Measurements from ENCODE around the gene VTCN1.
"Not testable (repeated sequence)": the region's sequence is repeated elsewhere in the genome, so short reads cannot be mapped to it uniquely, and the experiment has no call there.

The VTCN1 gene

GRCh38 chr1:117121589-117122329 is 89.0 kb downstream of the VTCN1 start, which contains the start of gene TRIM45:
Gene TRIM45, minus strand, starts transcription at chr1:117121749. Its CDS starts 548 bp downstream, at chr1:117121201.
- FAIRE-seq = peak; percentile 78
- no peak for TF ChIP-seq TAF1 (IDR thresholded peaks at IDR 0.05; ENCODE audit: low read depth, low read length)
- no peak for TF ChIP-seq POLR2A (IDR thresholded peaks at IDR 0.05; ENCODE audit: low read depth, low read length)
- no peak for TF ChIP-seq POLR2AphosphoS5 (IDR thresholded peaks at IDR 0.05; ENCODE audit: low read depth, low read length)
- no peak for TF ChIP-seq POU2F2 (IDR thresholded peaks at IDR 0.05; ENCODE audit: low read depth, low read length)
- TF ChIP-seq SPI1 (IDR thresholded peaks at IDR 0.05; ENCODE audit: low read depth, low read length) = no peak
- no peak for TF ChIP-seq PAX5 (IDR thresholded peaks at IDR 0.05; ENCODE audit: insufficient read depth, low read length, severe bottlenecking)
- DNase-seq (ENCODE audit: insufficient read length, low spot score) = peak; percentile 73

DNA sequence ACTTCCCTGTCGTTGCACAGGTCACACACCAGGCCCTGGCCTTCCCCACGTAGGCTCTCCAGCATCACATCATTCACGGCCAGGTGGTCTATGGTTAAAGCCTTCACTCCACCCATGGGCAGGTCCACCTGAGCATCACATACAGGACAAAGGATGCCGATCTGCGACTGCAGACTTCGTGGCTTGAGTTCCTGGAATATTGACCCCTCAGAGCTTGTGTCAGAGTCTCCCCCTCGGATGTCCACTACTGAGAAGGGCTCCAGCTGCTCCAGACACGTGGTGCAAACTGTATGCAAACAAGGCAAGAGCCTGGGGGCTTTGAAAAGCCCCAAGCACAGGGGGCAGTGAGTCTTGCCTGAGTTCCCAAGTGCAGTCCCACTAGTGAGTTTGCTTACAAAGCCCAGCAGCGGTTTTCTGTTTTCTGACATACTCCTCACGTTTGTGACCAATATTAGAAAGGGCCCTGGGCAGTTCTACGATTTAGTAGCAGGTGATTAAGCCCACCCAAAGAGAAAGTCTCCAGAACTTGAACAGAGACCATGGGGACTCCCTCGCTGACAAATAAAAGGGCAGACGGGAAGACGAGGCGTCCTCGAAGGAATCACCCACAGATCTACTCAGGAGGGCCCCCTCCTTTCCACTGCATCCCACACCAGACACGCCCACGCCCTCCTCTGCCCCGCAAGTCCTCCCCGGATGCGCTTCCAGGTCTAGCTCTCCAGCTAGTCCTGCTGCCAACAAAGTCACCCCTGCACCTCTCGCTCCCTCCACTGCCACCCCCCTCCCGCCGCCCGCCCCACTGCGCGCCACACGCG is 89.7 kb downstream of the VTCN1 start:
- DNase-seq (ENCODE audit: insufficient read length, low spot score) (no peak), FAIRE-seq (no peak)
- no peak for TF ChIP-seq SPI1 (IDR thresholded peaks at IDR 0.05; ENCODE audit: low read depth, low read length)

DNA sequence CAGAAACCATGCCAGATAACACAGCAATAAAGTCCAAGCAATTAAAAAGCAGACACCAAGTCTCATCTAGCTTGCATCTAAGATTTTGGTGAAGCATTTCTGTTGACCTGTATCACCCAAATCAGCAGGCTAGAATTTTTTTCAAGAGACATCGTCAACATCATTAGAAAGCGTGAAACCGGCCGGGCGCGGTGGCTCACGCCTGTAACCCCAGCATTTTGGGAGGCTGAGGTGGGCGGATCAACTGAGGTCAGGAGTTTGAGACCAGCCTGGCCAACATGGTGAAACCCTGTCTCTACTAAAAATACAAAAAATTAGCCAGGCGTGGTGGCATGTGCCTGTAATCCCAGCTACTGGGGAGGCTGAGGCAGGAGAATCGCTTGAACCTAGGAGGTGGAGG is 91.6 kb downstream of the VTCN1 start:
- not testable (repeated sequence) for FAIRE-seq

DNA sequence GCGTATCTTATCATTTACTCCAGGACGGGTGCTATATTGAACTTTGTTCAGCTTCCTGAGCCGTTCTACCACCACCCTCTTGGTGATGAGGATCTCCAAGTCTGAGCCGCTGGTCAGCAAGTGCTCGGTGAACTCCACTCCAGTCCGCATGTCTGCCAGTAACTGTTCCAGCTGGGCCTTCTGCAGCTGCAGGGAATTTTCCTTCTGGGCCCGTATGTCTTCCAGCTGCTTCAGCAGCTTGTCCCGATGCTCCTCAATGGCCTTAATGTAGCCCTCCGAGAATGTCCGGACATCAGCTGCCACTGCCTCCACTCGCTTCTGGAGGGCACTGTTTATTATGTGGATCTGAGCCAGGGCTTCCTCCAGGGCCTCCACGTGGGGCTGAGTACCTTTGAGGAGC is 92.6 kb downstream of the VTCN1 start:
- DNase-seq (ENCODE audit: insufficient read length, low spot score) (no peak), FAIRE-seq (no peak)
- TF ChIP-seq POU2F2 (IDR thresholded peaks at IDR 0.05; ENCODE audit: low read depth, low read length) (no peak), SPI1 (IDR thresholded peaks at IDR 0.05; ENCODE audit: low read depth, low read length) (no peak), PAX5 (IDR thresholded peaks at IDR 0.05; ENCODE audit: insufficient read depth, low read length, severe bottlenecking) (no peak), POLR2A (IDR thresholded peaks at IDR 0.05; ENCODE audit: low read depth, low read length) (no peak), TAF1 (IDR thresholded peaks at IDR 0.05; ENCODE audit: low read depth, low read length) (no peak), POLR2AphosphoS5 (IDR thresholded peaks at IDR 0.05; ENCODE audit: low read depth, low read length) (no peak)

More for the DNA sequence above, 91.6 kb downstream of the VTCN1 start:
- not testable (repeated sequence) for DNase-seq (ENCODE audit: insufficient read length, low spot score)

- DNase-seq (ENCODE audit: insufficient read length, low spot score) (no peak), FAIRE-seq (no peak)
- TF ChIP-seq POLR2A (IDR thresholded peaks at IDR 0.05; ENCODE audit: low read depth, low read length) (no peak), POU2F2 (IDR thresholded peaks at IDR 0.05; ENCODE audit: low read depth, low read length) (no peak), PAX5 (IDR thresholded peaks at IDR 0.05; ENCODE audit: insufficient read depth, low read length, severe bottlenecking) (no peak), POLR2AphosphoS5 (IDR thresholded peaks at IDR 0.05; ENCODE audit: low read depth, low read length) (no peak), TAF1 (IDR thresholded peaks at IDR 0.05; ENCODE audit: low read depth, low read length) (no peak), SPI1 (IDR thresholded peaks at IDR 0.05; ENCODE audit: low read depth, low read length) (no peak)
These were observed 93.0 kb downstream of the VTCN1 start for GRCh38 chr1:117117697-117118096.

GRCh38 chr1:117116784-117117130 is 94.0 kb downstream of the VTCN1 start:
- DNase-seq (ENCODE audit: insufficient read length, low spot score) (no peak), FAIRE-seq (no peak)
- no peak for TF ChIP-seq TAF1 (IDR thresholded peaks at IDR 0.05; ENCODE audit: low read depth, low read length)
- no peak for TF ChIP-seq POU2F2 (IDR thresholded peaks at IDR 0.05; ENCODE audit: low read depth, low read length)
- no peak for TF ChIP-seq POLR2A (IDR thresholded peaks at IDR 0.05; ENCODE audit: low read depth, low read length)
- no peak for TF ChIP-seq PAX5 (IDR thresholded peaks at IDR 0.05; ENCODE audit: insufficient read depth, low read length, severe bottlenecking)
- TF ChIP-seq POLR2AphosphoS5 (IDR thresholded peaks at IDR 0.05; ENCODE audit: low read depth, low read length) = no peak
- no peak for TF ChIP-seq SPI1 (IDR thresholded peaks at IDR 0.05; ENCODE audit: low read depth, low read length)

DNA sequence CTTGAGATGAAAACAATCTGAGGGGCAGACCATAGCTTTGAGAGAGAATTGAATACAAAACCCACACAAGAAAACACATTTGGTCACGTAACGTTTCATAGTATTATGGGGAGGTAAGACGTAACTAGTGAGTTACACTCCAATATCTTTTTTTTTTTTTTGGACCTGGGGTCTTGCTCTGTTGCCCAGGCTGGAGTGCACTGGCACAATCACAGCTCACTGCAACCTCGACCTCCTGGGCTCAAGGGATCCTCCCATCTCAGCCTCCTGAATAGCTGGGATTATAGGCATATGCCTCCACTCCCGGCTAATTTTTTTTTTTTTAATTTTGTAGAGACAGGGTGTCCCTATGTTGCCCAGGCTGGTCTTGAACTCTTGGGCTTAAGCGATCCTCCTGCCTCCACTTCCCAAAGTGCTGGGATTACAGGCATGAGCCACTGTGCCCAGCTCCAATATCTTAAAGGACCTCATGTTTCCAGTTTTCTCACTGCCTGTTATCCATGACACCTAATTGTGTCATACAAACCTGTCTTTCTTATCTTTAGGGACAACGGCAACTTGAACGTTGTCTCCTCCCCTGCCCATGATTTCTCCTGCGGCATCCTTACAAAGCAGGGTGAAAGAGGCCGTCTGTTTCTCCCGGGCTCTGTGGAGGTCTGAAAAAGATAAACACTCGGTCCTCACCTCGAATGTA is 94.5 kb downstream of the VTCN1 start:
- DNase-seq (ENCODE audit: insufficient read length, low spot score) (no peak), FAIRE-seq (no peak)

GRCh38 chr1:117114877-117115276 is 95.8 kb downstream of the VTCN1 start:
- no peak for FAIRE-seq
- TF ChIP-seq POLR2A (IDR thresholded peaks at IDR 0.05; ENCODE audit: low read depth, low read length) (no peak), PAX5 (IDR thresholded peaks at IDR 0.05; ENCODE audit: insufficient read depth, low read length, severe bottlenecking) (no peak), SPI1 (IDR thresholded peaks at IDR 0.05; ENCODE audit: low read depth, low read length) (no peak), POU2F2 (IDR thresholded peaks at IDR 0.05; ENCODE audit: low read depth, low read length) (no peak), POLR2AphosphoS5 (IDR thresholded peaks at IDR 0.05; ENCODE audit: low read depth, low read length) (no peak), TAF1 (IDR thresholded peaks at IDR 0.05; ENCODE audit: low read depth, low read length) (no peak)
- DNase-seq (ENCODE audit: insufficient read length, low spot score) = no peak

More for the DNA sequence above, 94.5 kb downstream of the VTCN1 start:
- TF ChIP-seq TAF1 (IDR thresholded peaks at IDR 0.05; ENCODE audit: low read depth, low read length) (no peak), POU2F2 (IDR thresholded peaks at IDR 0.05; ENCODE audit: low read depth, low read length) (no peak), PAX5 (IDR thresholded peaks at IDR 0.05; ENCODE audit: insufficient read depth, low read length, severe bottlenecking) (no peak), POLR2A (IDR thresholded peaks at IDR 0.05; ENCODE audit: low read depth, low read length) (no peak), SPI1 (IDR thresholded peaks at IDR 0.05; ENCODE audit: low read depth, low read length) (no peak), POLR2AphosphoS5 (IDR thresholded peaks at IDR 0.05; ENCODE audit: low read depth, low read length) (no peak)

- TF ChIP-seq PAX5 (IDR thresholded peaks at IDR 0.05; ENCODE audit: insufficient read depth, low read length, severe bottlenecking) (no peak), POLR2AphosphoS5 (IDR thresholded peaks at IDR 0.05; ENCODE audit: low read depth, low read length) (no peak), SPI1 (IDR thresholded peaks at IDR 0.05; ENCODE audit: low read depth, low read length) (no peak), POLR2A (IDR thresholded peaks at IDR 0.05; ENCODE audit: low read depth, low read length) (no peak)
- FAIRE-seq (no peak), DNase-seq (ENCODE audit: insufficient read length, low spot score) (no peak)
These were observed 97.5 kb downstream of the VTCN1 start for GRCh38 chr1:117113199-117113598.
